ENCODE results near the gene PRKN. TPM values are rescaled to one million over a fixed set of nuclear protein-coding genes. Genes with fewer than 3 reads are reported as not detected.

The PRKN gene
- total RNA-seq, 1 experiment from 2014 or later: 2.0 TPM

DNA sequence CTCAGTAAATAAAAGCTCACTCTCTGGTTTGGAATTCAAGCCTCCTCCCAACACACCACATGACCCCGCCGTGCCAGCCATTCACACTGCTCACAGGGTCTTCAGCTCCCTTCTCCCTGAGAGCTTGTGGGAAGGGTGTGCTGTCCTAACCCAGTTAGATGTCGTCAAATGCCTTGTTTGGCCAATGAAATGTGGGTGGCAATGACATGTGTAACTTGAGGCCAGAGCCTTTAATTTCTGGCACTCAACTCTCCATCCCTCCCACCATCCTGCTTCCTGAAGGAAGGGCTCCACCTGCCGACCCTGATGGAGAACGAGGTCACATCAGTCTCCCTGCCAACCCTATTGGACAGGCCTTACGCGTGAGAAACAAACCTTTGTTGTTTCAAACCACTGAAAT is 1229.2 kb downstream of the PRKN start:
- Mint-ChIP-seq H3K9me3 (no peaks in the 10 kb centered on the region), H3K36me3 (ENCODE audit: insufficient read depth in 1 of 3, low read depth in 3 of 3) (no peaks in the 10 kb centered on the region), H3K4me3 (no peak overlapping the region), H3K27ac (no peak overlapping the region; a peak in 1 of 7 replicates), H3K27me3 (ENCODE audit: low read depth) (peaks cover 41% of the 10 kb centered on the region), H3K4me1 (peaks cover 3 to 10% of the 10 kb centered on the region in 2 experiments)
- no peak overlapping the region for H2BK5ac ChIP-seq (ENCODE audit: insufficient read length, low read length)
- no CpG with 5 or more reads among the region's 7 CpGs for WGBS (ENCODE audit: extremely low coverage, insufficient read length, low lambda C conversion rate)
- H3K4ac ChIP-seq (ENCODE audit: low read depth, low read length): no peak overlapping the region
- no peaks in the 10 kb centered on the region for H3K23me2 ChIP-seq (ENCODE audit: insufficient read length, low read depth, low read length, poor library complexity, severe bottlenecking)
- H3T11ph ChIP-seq (ENCODE audit: low read length): no peak overlapping the region
- H3K27me3 ChIP-seq (ENCODE audit: insufficient read depth, low read length): no peaks in the 10 kb centered on the region
- no peak overlapping the region for H3K14ac ChIP-seq (ENCODE audit: insufficient read depth, low read length)
- H4K91ac ChIP-seq (ENCODE audit: insufficient read length, low read depth, low read length): no peak overlapping the region
- no peak overlapping the region for H3K18ac ChIP-seq (ENCODE audit: insufficient read length, low read depth, low read length)
- H3K56ac ChIP-seq (ENCODE audit: insufficient read length, low read depth, low read length): no peak overlapping the region
- no peaks in the 10 kb centered on the region for H3K4me1 ChIP-seq (ENCODE audit: insufficient read depth, low read length)
- no peak overlapping the region for H3K4me2 ChIP-seq (ENCODE audit: insufficient read depth, insufficient read length, low read length)
- no peak overlapping the region for H3K9ac ChIP-seq (ENCODE audit: extremely low read depth, insufficient read length, low read length)
- no peak overlapping the region for H2AFZ ChIP-seq (ENCODE audit: low read length)
- H2BK20ac ChIP-seq (ENCODE audit: low read depth, low read length, poor library complexity, severe bottlenecking): no peak overlapping the region
- peak; percentile 88 for DNase-seq
- H4K5ac ChIP-seq (ENCODE audit: insufficient read length, low read depth, low read length): no peak overlapping the region
- H4K8ac ChIP-seq (replicated peaks; ENCODE audit: insufficient read length, low read depth, low read length): no peak overlapping the region
- TF ChIP-seq CTCF (conservative IDR thresholded peaks at IDR 0.05): peak; percentile 76
- H3K27ac ChIP-seq (ENCODE audit: insufficient read length, low read depth, low read length): no peak overlapping the region
- H3K9me3 ChIP-seq (ENCODE audit: control insufficient read depth, low read depth, low read length): no peaks in the 10 kb centered on the region
- no peak overlapping the region for H2BK15ac ChIP-seq (ENCODE audit: low read depth, low read length)
- H3K23ac ChIP-seq (ENCODE audit: insufficient read length, low read depth, low read length): no peak overlapping the region
- H3K79me2 ChIP-seq (ENCODE audit: insufficient read depth, low read length): no peaks in the 10 kb centered on the region
- H2AK5ac ChIP-seq (ENCODE audit: insufficient read length, low read length): no peak overlapping the region
- no peak overlapping the region for H2BK12ac ChIP-seq (ENCODE audit: insufficient read length, low read depth, low read length)
- H2BK120ac ChIP-seq (ENCODE audit: low read depth, low read length, poor library complexity, severe bottlenecking): no peak overlapping the region
- H4K20me1 ChIP-seq (ENCODE audit: control insufficient read depth, insufficient read depth, insufficient read length): no peaks in the 10 kb centered on the region
- H3K79me1 ChIP-seq (ENCODE audit: insufficient read depth, low read depth, low read length, poor library complexity, severe bottlenecking): no peaks in the 10 kb centered on the region
